PC-3 (cell line): ENCODE measurements around the gene SIX6. TPM values are rescaled to one million over a fixed set of nuclear protein-coding genes. Genes with fewer than 3 reads are reported as not detected.

Experiments
- ATAC-seq: fragments of 200-7000 bp; cut with Tn5 transposase; 2 replicates; pipeline ENCODE4 v1.9.1; 2020; ENCODE audit warnings: mild to moderate bottlenecking, moderate library complexity
- BruUV-seq: library from RNA; stranded (reverse); fragments of 400-500 nt; replicated peaks from 2 replicates; lab custom pipeline; 2021; lab: Mats Ljungman, UMichigan
- CTCF ChIA-PET: fragments of 300-600 bp; sonication (Branson Sonifier 250); formaldehyde crosslinking; loops from one replicate; lab custom pipeline; 2022; ENCODE audit warnings: antibody characterized with exemption; lab: Charles Lee
- POLR2A ChIA-PET: fragments of 300-600 bp; sonication (Branson Sonifier 250); formaldehyde crosslinking; loops from one replicate; lab custom pipeline; 2022; ENCODE audit warnings: antibody characterized with exemption; ENCODE audit not compliant: unreplicated experiment; lab: Charles Lee
- DNase-seq: peaks from one replicate; pipeline ENCODE4 v3.0.0-alpha.2; 2015
- H2AFZ ChIP-seq: fragments of 300-600 bp; sonication (generic); 2 replicates; pipeline ENCODE4 v1.6.0; 2016; ENCODE audit warnings: antibody characterized with exemption, low read length
- H3F3A ChIP-seq: fragments of 300-600 bp; sonication (generic); one replicate; pipeline ENCODE4 v1.6.0; 2017; ENCODE audit warnings: antibody characterized with exemption, low read length, control low read depth, mild to moderate bottlenecking; ENCODE audit not compliant: unreplicated experiment
- H3K27ac ChIP-seq: fragments of 300-600 bp; sonication (generic); 2 replicates; pipeline ENCODE4 v1.5.1; 2016; ENCODE audit warnings: mild to moderate bottlenecking, low read length
- H3K27me3 ChIP-seq: fragments of 300-600 bp; sonication (generic); 2 replicates; pipeline ENCODE4 v1.6.1; 2016; ENCODE audit warnings: low read length, mixed read lengths
- H3K36me3 ChIP-seq: fragments of 300-600 bp; sonication (generic); 2 replicates; pipeline ENCODE4 v1.6.1; 2016; ENCODE audit warnings: low read depth, mixed run types, low read length, mixed read lengths
- H3K4me1 ChIP-seq: fragments of 300-600 bp; sonication (generic); 2 replicates; pipeline ENCODE4 v1.5.1; 2016; ENCODE audit warnings: low read length; ENCODE audit not compliant: insufficient read depth
- H3K4me2 ChIP-seq: fragments of 300-600 bp; sonication (generic); 2 replicates; pipeline ENCODE4 v1.6.0; 2016; ENCODE audit warnings: low read length
- H3K4me3 ChIP-seq: fragments of 300-600 bp; sonication (generic); 2 replicates; pipeline ENCODE4 v1.5.1; 2016; ENCODE audit warnings: mild to moderate bottlenecking, low read length, mixed read lengths
- H3K79me2 ChIP-seq: fragments of 300-600 bp; sonication (generic); 2 replicates; pipeline ENCODE4 v1.6.1; 2017; ENCODE audit warnings: low read length, mixed read lengths
- H3K9ac ChIP-seq: fragments of 300-600 bp; sonication (generic); 2 replicates; pipeline ENCODE4 v1.6.0; 2016; ENCODE audit warnings: mild to moderate bottlenecking, low read length
- H3K9me2 ChIP-seq: fragments of 300-600 bp; sonication (generic); replicated peaks from 2 replicates; pipeline ENCODE4 v1.6.1; 2016; ENCODE audit warnings: mixed run types, low read length, mixed read lengths
- H3K9me3 ChIP-seq: fragments of 300-600 bp; sonication (generic); 2 replicates; pipeline ENCODE4 v1.6.1; 2016; ENCODE audit warnings: low read length, mixed read lengths
- H4K20me1 ChIP-seq: fragments of 300-600 bp; sonication (generic); 2 replicates; pipeline ENCODE4 v1.6.1; 2016; ENCODE audit warnings: low read length, mixed read lengths
- CTCF ChIP-seq: fragments of 300-600 bp; sonication (generic); conservative IDR thresholded peaks from 2 replicates; pipeline ENCODE4 v1.5.1; 2017; ENCODE audit warnings: antibody characterized with exemption, low read depth, mild to moderate bottlenecking, low read length
- EZH2 ChIP-seq: fragments of 300-600 bp; sonication (generic); IDR thresholded peaks from one replicate; pipeline ENCODE4 v1.6.1; 2017; ENCODE audit warnings: antibody characterized with exemption, mild to moderate bottlenecking, low read length; ENCODE audit not compliant: unreplicated experiment
- EZH2phosphoT487 ChIP-seq: fragments of 300-600 bp; sonication (generic); IDR thresholded peaks from 2 replicates; pipeline ENCODE4 v1.6.1; 2018; ENCODE audit warnings: mild to moderate bottlenecking, antibody characterized with exemption, low read length, borderline replicate concordance
- intact Hi-C: fragments of 100-400 bp; cut with micrococcal nuclease; formaldehyde crosslinking; loops from 2 replicates; pipeline ENCODE4 v1.9.0; 2023
- total RNA-seq: library from RNA; depleted of rRNA; stranded (reverse); fragments of >200 nt; gene quantifications from 2 replicates; pipeline ENCODE4 v1.2.3, GENCODE V29; 2014

SIX6 gene
- total RNA-seq, 1 experiment from 2014 or later: not detected

GRCh38 chr14:60488175-60488574 lies 20.8 kb upstream of the SIX6 start:
- Histone ChIP-seq H3K79me2 (no peaks in the 10 kb centered on the region), H3K9ac (no peak overlapping the region), H3K27ac (no peak overlapping the region), H3K4me1 (peaks cover 4% of the 10 kb centered on the region; the same call in 1 of the 2 replicates), H3K9me3 (no peaks in the 10 kb centered on the region), H3K27me3 (peaks cover 19% of the 10 kb centered on the region; the same call in 1 of the 2 replicates), H3K4me2 (no peak overlapping the region), H3K36me3 (no peaks in the 10 kb centered on the region), H3K9me2 (no peaks in the 10 kb centered on the region), H3K4me3 (no peak overlapping the region), H3F3A (no peaks in the 10 kb centered on the region), H4K20me1 (no peaks in the 10 kb centered on the region), H2AFZ (no peak overlapping the region)
- ChIA-PET CTCF (no interaction called here), POLR2A (no interaction called here)
- intact Hi-C loops: loop anchor here (1.0 to 2.0 kb wide), 4 partner anchors 71 to 293 kb away; no protein-coding TSS in a partner anchor
- TF ChIP-seq CTCF (peak; percentile 77), EZH2phosphoT487 (no peak)
- DNase-seq (peak; percentile 52), ATAC-seq (peak; percentile 60)
- no TSS peak for BruUV-seq

GRCh38 chr14:60490270-60490669 lies 18.7 kb upstream of the SIX6 start:
- ChIA-PET POLR2A (no interaction called here), CTCF (interaction anchor here (1.3 kb wide), 1 partner anchor 140 kb away, joined by 3 read pairs; no protein-coding TSS in a partner anchor)
- Histone ChIP-seq H3K27ac (no peak overlapping the region), H3K27me3 (peaks cover 19% of the 10 kb centered on the region; the same call in 1 of the 2 replicates), H3K4me3 (no peak overlapping the region), H3K9me3 (no peaks in the 10 kb centered on the region), H2AFZ (no peak overlapping the region), H3K9me2 (no peaks in the 10 kb centered on the region), H3F3A (no peaks in the 10 kb centered on the region), H3K9ac (no peak overlapping the region), H3K4me2 (no peak overlapping the region), H4K20me1 (no peaks in the 10 kb centered on the region), H3K79me2 (no peaks in the 10 kb centered on the region), H3K36me3 (no peaks in the 10 kb centered on the region), H3K4me1 (no peaks in the 10 kb centered on the region)
- no TSS peak for BruUV-seq
- ATAC-seq (no peak), DNase-seq (no peak)
- TF ChIP-seq EZH2phosphoT487 (no peak), EZH2 (no peak), CTCF (no peak)
- intact Hi-C loops: no loop called here

- Histone ChIP-seq H3K79me2 (no peaks in the 10 kb centered on the region), H4K20me1 (no peaks in the 10 kb centered on the region), H3K9me3 (no peaks in the 10 kb centered on the region), H3F3A (no peaks in the 10 kb centered on the region), H3K36me3 (no peaks in the 10 kb centered on the region), H3K4me3 (no peak overlapping the region), H3K27me3 (peaks cover 16% of the 10 kb centered on the region; the same call in 1 of the 2 replicates), H3K9ac (no peak overlapping the region), H3K27ac (no peak overlapping the region), H2AFZ (no peak overlapping the region), H3K4me2 (no peak overlapping the region), H3K4me1 (no peaks in the 10 kb centered on the region), H3K9me2 (no peaks in the 10 kb centered on the region)
- no peak for TF ChIP-seq CTCF
- no peak for TF ChIP-seq EZH2phosphoT487
- no peak for TF ChIP-seq EZH2
- intact Hi-C loops: no loop called here
- CTCF ChIA-PET: interaction anchor here (0.6 kb wide), 1 partner anchor 10 kb away, joined by 3 read pairs; the partner anchor contains the start of gene C14orf39
- no TSS peak for BruUV-seq
- ATAC-seq (peak; percentile 31; the same call in 1 of the 2 replicates), DNase-seq (no peak)
- POLR2A ChIA-PET: no interaction called here
These were observed 13.0 kb upstream of the SIX6 start for GRCh38 chr14:60495946-60496345.
